NCI-H226 (cell line): ENCODE data around the gene SLC38A10.
A peak's percentile ranks its signal among the peaks of the same experiment; 100 is the strongest.

ENCODE experiments used
- DNase-seq: peaks from one replicate; pipeline ENCODE4 v3.0.0-alpha.2; 2015

The SLC38A10 gene

DNA sequence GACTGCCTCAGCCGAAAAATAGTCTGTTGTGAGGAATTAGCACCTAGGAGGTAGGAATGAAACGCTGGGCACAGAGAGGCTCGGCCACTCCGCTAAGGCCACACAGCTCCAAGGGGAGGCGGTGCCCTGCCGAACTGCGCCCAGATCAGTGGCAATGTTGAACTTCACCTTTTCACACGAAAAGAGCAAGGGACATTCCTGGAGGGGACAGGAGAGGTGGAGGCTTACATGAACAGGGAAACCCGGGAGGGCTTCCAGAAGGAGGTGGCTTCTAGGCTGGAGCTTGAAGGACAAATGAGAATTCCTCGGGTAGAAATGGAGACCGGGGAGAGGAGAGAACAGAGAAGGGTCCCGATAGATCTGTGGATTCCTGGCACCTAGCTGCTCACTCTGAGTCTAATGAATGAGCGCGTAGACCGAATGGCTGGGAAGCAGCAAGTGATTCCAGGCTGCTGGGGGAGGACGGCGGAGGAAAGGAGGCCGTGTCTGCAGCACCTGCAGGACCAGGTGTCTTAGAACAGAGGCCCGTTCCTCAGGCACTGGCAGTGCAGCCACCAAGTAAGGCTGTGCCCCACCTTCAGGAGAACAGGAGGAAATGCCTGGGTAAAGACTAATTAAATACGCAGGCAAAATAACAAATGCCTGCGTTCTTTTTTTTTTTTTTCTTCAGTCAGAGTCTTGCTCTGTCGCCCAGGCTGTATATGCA is 722 bp upstream of the SLC38A10 start:
- DNase-seq = peak; percentile 36

DNA sequence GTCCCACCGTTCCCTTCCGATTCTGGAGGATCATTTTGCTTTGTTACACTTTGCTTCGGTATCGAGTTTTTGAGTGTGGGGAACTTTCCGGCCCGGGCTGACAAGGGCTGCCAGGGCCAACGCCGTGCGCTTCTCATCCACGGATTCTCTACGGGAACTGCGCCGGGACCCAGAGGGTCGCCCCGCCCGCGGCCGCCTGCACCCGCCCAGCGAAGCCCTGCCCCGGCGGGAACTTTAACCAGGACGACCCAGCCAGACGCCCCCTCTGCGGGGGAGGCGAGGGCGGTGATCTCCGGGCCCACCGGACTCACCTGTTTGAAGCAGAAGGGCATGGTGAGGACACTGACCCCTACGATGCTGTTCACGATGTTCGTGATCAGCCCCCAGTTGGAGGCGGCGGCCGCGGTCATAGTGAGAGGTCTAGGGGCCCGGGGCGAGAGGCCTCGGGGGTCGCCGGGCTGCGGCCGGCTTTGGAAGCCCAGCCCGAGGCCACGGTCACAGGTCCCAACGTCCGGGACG is 536 bp downstream of the SLC38A10 start:
- no peak for DNase-seq

DNA sequence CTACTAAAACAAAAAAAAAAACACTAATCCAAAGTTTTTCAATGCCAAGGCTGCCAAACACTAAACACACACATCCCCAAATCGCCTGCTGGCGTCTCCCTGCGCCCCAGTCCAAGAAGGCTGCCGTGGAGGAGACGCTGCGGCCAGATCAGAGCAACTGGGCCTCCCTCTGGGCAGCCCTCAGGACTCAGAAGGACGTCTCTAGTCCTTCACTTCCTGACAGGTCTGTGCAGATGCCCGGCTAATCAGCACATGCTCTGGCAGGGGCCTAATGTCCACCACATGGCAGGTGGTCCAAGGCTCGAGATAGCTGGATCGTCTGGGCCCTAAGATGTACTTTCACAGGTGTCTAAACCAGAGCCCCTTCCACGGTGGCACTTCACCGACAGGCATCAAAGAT is 2.7 kb downstream of the SLC38A10 start:
- no peak for DNase-seq

DNA sequence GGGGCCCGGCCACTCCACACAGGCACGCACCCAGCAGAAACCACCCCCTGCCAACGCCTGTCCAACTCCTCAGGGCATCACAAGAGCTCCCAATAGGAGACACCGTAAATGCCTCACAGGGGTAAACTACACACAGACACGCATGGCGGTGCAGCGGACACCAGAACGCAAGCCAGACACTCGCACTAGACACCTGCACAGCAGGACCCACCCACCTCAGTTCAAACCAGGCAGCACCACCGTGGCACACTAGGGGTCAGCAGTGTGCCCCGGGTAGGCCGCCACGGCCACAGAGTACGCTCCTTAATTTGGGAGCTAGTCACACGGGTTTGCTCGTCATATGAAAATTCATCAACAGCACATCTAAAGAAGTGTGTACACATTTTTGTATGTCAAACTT is 3.4 kb downstream of the SLC38A10 start:
- peak; percentile 22 for DNase-seq

DNA sequence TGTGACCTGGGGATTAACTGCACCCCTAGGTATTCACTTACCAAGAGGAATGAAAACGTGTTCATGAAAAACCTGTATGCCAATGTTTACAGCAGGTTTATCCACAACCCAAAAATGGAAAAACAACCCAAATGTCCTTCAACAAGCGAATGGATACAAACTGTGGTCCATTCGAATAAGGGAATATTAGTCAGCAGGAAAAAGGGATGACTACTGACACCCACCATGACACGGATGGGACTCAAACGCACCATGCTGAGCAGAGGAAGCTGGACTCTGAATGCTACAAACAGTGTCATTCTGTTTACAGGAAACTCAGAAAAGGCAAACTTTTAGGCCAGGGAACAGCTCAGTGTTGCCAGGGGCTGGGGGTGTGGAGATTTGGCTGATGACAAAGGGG is 4.9 kb downstream of the SLC38A10 start:
- DNase-seq = no peak

DNA sequence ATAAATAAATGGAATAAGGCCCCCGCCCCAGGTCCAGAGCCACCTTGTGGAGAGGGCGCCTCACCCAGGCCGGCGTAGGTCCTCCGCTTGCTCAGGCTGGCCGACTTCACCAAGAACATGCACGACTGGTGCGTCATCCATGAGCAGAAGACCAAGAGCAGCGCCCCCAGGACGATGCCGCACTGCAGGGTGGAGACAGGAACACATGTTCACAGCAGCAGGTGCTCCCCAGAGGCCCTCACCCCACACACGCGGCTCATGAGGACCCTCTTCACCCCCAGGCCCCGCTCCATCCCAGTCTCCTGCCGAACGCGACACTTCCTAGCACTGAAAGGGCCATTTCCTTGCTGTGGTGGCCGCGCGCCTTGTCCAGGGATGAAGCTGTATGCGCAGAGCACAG is 5.5 kb downstream of the SLC38A10 start:
- DNase-seq = no peak

DNA sequence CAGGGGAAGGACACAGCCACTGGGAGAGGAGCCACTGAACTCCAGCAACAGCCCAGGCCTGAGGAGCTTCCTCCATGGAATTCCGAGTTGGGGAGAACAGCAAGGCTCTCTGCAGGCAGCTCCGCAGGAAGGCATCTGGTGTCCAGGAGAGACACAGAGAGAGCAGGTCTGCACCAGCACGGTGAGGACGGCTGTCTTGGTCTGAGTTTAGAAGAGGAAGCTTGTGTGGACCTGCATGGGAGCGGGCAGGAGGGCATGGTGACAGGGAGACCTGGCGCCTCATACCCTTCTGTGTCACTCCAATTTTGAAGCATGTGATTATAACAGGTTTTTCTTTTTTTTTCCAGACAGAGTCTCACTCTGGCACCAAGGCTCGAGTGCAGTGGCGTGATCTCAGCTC is 6.4 kb downstream of the SLC38A10 start:
- no peak for DNase-seq

DNA sequence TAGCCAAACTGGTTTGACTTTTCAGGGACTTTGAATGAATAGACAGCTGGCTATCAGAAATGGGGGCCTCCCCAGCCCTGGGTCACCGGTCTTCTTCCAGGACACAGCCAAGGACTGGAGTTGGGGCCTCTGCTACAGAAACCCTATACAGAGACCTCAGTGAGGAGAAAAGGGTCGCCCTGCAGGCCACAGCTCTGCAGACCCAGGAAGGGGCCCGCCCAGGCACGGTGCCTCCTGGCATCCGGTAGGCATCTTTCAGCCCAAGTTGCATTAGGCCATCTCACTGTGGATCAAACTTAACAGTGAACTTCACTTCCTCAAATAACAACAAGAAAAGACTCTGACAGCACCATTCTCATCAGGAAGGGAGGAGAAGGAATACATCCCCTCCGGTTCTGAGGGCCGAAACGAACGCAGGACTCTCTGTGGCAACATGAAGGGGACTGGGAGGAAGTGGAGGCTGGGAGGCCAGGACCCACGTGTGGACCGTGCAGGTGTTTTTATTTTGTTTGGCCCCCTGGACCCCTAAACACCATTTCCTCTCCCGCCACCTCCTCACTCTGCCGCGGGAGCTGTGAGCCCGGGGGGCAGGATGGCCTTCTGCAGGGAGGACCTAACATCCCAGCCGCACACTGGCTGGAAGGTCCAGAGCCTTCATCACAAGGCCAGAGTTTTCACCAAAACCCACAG is 7.2 kb downstream of the SLC38A10 start:
- no peak for DNase-seq

DNA sequence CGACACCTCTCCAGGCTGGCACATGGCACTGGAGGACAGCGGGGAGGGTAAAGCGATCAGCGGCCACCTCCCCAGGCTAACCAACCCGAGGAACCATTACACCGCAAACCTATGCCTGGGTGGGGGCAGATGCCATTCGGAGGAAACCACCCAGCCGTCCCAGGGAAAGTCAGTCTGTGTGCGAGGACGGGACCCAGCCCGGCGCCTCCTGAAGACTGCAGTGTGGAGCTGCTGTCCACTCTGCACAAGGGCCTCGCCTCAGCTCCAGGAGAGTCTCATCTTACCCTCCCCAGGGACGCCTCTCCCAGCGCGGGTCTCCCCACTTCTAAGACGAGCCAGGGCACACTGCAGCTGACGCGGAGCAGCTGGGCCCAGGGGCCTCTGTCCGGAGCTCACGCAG is 8.0 kb downstream of the SLC38A10 start:
- no peak for DNase-seq

DNA sequence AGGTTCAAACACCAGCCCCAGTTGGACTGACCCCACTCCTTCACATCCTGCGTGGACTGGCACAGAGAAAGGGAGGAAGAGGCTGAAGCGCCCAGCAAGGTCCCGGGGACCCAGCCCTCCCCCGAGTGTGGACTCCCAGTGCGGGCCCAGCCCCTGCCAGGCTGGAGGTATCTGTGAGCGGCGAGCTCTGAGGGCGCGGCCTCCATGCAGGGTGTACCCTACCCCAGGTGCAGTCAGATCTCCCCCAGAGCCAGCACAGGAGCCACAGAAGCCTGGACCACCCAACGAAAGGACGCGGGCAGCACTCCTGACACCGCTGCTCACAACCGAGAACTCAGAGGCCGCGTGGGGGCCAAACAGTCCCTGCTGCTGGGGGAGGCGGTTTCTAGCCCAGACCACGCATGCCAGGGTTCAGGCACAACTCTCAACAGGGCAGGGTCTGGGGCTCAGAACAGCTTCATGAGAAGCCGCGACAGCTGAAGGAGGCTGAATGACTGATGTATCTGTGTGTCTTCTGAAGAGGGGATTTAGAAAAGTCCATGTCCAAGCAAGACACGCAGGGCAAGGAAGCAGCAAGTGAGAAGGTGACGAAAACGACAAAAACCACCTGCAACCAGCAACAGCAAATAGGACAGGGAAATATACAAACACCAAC is 8.5 kb downstream of the SLC38A10 start:
- DNase-seq = no peak

DNA sequence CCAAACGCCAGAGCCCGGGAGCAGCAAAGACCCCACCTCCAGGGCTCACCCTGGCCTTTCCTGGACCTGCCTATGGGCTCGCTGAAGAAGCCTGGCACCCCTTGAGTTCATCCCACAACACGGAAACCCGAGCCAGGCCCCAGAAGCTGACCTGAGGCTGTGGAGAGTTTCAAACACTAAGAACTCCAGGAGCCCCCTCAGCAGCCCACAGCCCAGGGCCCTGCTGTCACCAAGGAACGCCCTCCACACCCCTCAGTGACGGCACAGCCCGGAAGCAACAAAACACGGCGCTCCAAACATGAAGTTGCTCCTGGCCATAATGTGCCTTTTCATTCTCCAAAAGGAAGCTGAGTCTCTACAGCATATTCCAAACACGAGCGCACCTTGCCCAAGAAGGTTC is 9.2 kb downstream of the SLC38A10 start:
- no peak for DNase-seq

DNA sequence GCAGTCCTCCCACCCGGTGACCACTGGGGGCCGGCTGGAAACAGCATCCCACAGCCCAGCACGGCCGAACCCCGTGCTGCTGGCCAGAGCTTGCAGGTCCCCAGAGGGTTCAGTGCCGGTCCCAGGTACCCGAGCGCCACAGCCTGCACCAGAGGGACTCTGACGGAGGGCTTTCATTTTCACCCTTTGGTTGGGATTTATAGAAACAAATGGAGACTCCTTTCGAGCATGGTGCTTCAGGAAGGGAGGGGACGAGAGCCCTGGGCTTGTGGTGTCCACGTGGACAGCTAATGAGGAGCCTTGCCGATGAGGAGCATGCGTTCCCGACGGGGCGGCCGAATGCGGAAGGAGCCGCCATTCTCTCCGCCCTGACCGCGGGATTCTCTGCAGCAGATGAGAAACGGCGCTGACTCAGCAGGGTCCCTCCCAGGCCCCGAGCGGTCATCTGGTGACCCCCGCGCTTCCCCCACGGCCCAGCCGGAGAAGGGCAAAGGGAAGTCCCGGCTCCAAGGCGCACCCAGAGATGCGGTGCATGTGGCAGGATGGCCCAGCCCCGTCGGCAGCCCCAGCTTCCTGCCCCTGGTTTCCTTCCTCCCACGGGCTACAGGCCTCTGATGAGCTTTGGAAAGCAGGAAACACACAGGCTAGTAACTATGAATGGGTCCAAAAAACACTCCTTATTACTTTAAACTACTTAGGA is 9.8 kb downstream of the SLC38A10 start:
- DNase-seq = no peak

DNA sequence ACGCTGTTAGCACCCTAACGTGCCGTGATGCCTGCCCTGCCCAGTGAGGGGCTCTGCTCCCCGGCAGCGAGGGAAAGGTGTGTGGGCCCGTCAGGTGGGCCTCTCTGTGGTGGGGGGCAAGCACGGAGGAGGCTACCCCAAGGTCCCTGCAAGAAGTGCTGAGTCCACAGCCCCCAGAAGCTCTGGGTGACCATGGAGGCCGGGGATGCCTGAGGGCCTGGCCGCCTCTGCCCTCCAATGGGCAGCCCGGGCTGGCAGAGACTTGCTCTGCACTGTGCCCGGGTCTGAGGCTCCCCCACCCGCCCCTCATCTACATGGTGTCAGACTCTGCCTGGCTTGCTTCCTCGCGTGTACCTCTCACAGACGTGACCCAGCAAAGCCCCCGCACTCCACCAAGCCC is 12.2 kb downstream of the SLC38A10 start:
- no peak for DNase-seq

DNA sequence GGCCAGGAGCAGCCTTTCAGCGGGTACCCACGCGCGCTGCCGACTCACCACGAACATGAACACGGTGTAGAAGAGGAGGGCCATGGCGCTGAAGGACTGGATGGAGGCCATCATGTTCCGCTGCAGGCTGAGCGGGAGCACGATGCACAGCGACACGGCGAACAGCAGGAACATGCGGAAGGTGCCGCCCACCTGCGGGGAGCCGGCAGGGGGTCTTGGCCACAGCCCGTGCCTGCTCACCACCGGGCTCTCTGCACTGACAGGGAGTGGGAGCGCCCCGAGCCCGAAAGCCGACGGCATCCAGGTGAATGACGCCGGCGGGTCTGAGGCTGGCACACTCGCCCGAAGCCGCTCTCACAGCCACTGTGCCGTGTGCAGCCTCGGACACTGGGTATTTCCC is 13.0 kb downstream of the SLC38A10 start:
- DNase-seq = no peak

DNA sequence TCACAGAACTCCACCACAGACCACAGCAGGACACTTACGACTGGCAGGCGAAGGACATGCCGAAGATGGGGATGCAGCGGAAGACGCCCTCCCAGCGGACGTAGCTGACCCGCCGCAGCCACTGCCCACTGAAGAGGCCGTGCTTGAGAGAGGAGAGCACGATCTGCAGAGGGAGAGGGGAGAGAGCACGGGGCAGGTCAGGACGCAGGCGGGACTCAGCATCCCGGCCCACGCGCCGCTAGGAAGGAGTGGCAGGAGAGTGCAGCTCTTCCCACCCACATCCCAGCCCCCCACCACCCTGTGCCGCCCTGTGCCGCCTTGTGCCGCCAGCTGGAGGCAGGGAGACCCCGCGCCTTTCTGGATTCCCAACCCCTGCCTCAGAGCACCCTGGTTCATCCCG is 14.5 kb downstream of the SLC38A10 start:
- DNase-seq = no peak

DNA sequence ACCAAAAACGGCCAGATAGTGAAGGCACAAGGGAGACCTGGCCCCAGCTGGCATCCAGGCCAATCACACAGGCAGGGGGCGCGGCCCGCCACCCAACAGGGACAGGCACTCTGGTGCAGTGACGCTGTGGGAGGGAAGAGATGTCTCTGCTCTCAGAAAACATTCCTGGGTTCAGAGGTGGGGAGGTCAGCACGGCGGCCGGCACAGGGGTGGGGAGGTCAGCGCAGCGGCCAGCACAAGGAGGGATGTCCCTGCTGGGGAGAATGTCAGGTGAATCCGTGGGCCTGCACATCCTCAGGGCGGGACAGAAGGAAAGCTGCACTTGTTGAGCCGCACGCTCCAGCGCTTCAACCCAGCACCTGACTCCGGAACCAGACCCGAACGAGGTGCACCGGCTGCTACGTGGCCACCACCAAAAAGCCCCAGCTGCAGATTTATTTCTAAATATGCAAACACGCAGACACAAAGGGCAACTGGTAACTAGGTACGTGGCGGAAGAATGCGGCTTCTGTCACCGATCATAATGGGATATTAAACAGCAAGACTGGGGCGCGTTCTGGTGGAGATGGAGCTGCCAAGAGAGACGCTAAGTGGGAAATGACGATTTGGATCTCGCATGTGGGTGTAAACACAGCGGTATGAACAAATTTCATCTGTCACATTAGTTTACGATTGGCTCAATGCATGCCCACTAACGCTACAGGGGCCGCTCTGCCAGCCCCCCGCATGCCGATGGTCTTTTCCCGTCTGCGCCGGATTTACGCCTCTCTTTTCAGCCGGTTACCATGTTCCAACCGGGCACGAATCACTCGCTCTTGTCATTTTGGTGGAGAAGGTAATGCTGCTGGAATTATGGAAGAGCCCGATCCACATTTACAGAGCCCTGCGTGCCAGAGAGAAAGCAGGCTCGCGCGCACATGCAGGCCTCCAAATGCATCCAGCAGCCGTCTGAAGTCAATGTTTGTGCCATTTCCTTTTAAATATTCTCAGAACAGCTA is 15.5 kb downstream of the SLC38A10 start:
- no peak for DNase-seq

DNA sequence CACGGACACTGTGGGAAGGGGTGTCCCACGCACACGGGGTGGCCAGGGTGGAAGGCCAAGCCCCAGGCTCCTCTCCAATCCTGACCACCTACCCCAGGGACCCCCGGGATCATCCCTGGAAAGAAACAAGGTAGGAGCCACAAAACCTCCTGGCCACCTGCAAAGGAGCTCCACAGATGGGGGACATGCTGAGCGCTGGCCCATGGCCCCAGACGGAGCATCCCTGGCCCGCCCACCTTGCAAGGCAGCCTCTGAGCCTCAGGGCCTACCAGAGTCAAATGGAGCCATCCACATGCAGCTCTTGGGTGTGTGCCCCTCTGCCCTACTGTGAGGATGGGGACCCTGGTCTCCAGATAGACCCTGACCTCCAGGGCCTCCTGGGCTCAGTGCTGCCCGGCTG is 16.3 kb downstream of the SLC38A10 start:
- no peak for DNase-seq

DNA sequence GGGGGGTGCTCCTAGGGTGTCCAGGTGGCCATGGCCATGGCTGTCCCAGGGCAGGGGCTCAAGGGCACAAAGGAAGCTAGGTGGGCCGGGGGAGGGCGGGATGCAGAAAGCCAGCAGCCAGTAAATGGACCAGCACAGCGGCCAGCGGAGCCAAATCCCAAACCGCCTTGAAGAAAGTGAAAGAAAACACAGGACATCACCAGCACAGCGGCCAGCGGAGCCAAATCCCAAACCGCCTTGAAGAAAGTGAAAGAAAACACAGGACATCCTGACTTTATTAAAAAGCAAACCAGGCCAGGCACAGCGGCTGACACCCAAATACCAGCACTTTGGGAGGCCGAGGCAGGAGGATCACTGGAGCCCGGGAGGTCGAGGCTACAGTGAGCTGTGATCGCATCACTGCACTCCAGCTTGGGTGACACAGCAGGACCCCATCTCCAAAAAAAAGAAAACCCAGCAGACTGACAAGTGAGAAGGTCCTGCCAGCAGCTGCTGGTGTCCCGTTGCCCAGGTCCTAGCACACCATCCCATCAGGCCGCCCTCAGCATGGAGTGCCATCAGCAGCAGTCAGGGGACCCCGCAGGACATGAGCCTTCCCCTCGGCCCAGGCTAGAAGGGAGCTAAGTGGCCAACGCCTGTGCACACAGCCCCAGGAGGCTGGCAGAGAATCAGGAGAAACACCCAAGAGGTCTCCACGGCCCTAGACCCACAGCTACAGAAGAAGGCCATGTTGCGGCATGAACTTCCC is 17.0 kb downstream of the SLC38A10 start:
- no peak for DNase-seq

DNA sequence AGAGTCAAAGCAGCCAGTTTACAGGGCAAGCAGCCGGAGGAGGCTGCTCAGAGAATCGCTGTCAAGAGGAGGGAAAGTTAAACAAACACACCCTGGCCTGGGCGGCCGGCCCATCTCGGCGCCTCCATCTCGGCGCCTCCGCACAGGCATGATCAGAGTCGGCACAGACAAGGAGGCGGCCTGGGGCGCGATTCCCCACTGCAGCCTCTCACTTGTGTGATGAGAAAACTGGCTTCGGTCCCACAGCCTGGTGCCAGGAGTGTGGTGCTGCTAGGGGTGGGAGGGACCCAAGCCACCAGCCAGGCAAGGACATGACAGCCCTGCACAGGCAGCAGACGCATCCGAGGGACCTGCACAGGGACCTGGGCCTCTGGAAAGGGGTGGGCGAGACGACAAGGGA is 17.7 kb downstream of the SLC38A10 start:
- DNase-seq = no peak

DNA sequence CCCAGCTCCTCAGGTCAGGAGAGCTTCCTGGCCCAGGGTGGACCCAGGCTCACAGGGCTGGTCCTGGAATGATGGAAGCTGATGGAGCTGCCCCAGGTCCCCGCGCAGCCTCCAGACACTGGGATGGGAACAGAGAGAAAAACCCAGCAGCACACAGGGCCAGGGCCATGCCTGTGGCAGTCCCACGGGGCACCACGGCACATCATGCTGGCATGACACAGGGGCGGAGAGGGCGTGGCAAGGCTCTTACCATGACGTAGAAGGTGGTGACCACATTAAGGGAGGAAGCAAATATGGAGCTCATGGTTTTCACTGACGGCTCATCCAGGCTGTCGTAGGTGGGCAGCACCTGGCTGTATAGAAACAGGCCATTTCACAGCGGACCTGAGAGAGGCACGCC is 18.3 kb downstream of the SLC38A10 start:
- no peak for DNase-seq

DNA sequence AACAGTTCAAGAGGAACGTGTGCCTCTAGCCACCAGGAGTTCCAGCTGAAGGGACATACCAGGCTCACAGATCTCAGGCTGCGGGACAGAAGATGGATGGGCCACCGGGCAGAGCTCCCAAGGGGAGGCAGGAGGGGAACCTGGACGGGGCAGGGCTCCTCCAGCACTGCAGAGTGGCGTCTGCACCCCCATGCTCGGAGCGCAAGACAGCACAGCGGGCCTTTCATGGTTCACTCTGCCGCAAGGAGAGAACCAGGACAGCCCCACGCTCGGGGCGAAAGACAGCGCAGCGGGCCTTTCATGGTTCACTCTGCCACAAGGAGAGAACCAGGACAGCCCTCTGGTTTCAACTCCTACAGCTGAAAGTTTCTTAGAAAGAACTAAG is 20.6 kb downstream of the SLC38A10 start:
- DNase-seq = no peak
